Suprapubic skin (tissue), 4 donors: ENCODE data around the gene LRMDA. TPM values are rescaled to one million over a fixed set of nuclear protein-coding genes. Genes with fewer than 3 reads are reported as not detected.

Experiments used
- DNase-seq, 2 donors: peaks; one replicate each; pipeline ENCODE4 v3.0.0-alpha.2; 2019; ENCODE audit warnings: low spot score in 2 of 2
- H3K27ac ChIP-seq: fragments of 200-600 bp; sonication (generic); one replicate; pipeline ENCODE4 v1.5.1; 2019
- H3K27me3 ChIP-seq: fragments of 200-600 bp; sonication (generic); one replicate; pipeline ENCODE4 v1.5.1; 2019
- H3K36me3 ChIP-seq: fragments of 200-600 bp; sonication (generic); one replicate; pipeline ENCODE4 v1.5.1; 2019
- H3K4me1 ChIP-seq: fragments of 200-600 bp; sonication (generic); one replicate; pipeline ENCODE4 v1.5.1; 2019
- H3K4me3 ChIP-seq: fragments of 200-600 bp; sonication (generic); one replicate; pipeline ENCODE4 v1.5.1; 2019; ENCODE audit warnings: mild to moderate bottlenecking
- H3K9me3 ChIP-seq: fragments of 200-600 bp; sonication (generic); one replicate; pipeline ENCODE4 v1.5.1; 2019
- EP300 ChIP-seq: sonication (generic); formaldehyde crosslinking; IDR thresholded peaks from one replicate; pipeline ENCODE4 v1.6.1; 2017; ENCODE audit warnings: antibody characterized with exemption
- POLR2A ChIP-seq, 2 donors: fragments of 450-650 bp; IDR thresholded peaks; one replicate each; pipeline ENCODE4 v1.6.1; 2017; ENCODE audit warnings: antibody characterized with exemption in 2 of 2, mild to moderate bottlenecking in 2 of 2, moderate library complexity in 2 of 2
- POLR2AphosphoS5 ChIP-seq, 3 donors: sonication (generic); formaldehyde crosslinking; IDR thresholded peaks; one replicate each; pipeline ENCODE4 v1.6.1; 2017; ENCODE audit warnings: antibody characterized with exemption in 3 of 3
- WGBS: methylation state at CpG from one replicate; pipeline ENCODE4 v1.1.5; 2018; 5-methylcytosine and 5-hydroxymethylcytosine counted together
- total RNA-seq, 4 donors: library from RNA; depleted of rRNA; stranded (reverse); fragments of >200 nt; gene quantifications; one replicate each; pipeline ENCODE4 v1.1.0, GENCODE V29; 2016
- TF ChIP-seq, protein P1 (sequence below), 2 donors: fragments of 200-600 bp in 1 of 2; fragments of 450-650 bp in 1 of 2; sonication (generic) in 1 of 2; IDR thresholded peaks; one replicate each; pipeline ENCODE4 v1.5.1; 2016 to 2019; ENCODE audit warnings: antibody characterized with exemption in 2 of 2, mild to moderate bottlenecking in 1 of 2, moderate library complexity in 1 of 2

The LRMDA gene
- total RNA-seq, 4 donors from 2014 or later, result 0.10 to 2.9 (median 1.9) TPM; not detected in 1

GRCh38 chr10:75460059-75460458 lies 28.6 kb downstream of the LRMDA start:
- TF ChIP-seq POLR2AphosphoS5 (IDR thresholded peaks at IDR 0.05) (no peak), EP300 (no peak), POLR2A (IDR thresholded peaks at IDR 0.05) (no peak)
- TF ChIP-seq, protein P1, sequence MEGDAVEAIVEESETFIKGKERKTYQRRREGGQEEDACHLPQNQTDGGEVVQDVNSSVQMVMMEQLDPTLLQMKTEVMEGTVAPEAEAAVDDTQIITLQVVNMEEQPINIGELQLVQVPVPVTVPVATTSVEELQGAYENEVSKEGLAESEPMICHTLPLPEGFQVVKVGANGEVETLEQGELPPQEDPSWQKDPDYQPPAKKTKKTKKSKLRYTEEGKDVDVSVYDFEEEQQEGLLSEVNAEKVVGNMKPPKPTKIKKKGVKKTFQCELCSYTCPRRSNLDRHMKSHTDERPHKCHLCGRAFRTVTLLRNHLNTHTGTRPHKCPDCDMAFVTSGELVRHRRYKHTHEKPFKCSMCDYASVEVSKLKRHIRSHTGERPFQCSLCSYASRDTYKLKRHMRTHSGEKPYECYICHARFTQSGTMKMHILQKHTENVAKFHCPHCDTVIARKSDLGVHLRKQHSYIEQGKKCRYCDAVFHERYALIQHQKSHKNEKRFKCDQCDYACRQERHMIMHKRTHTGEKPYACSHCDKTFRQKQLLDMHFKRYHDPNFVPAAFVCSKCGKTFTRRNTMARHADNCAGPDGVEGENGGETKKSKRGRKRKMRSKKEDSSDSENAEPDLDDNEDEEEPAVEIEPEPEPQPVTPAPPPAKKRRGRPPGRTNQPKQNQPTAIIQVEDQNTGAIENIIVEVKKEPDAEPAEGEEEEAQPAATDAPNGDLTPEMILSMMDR (IDR thresholded peaks at IDR 0.05), result no peak
- DNase-seq, result no peak
- Histone ChIP-seq H3K4me3 (no peak overlapping the region), H3K9me3 (no peaks in the 10 kb centered on the region), H3K27ac (no peak overlapping the region), H3K27me3 (no peaks in the 10 kb centered on the region), H3K4me1 (peaks cover 3% of the 10 kb centered on the region), H3K36me3 (no peaks in the 10 kb centered on the region)
- WGBS, result 98% methylated on average over 1 of the region's 1 CpG

DNA sequence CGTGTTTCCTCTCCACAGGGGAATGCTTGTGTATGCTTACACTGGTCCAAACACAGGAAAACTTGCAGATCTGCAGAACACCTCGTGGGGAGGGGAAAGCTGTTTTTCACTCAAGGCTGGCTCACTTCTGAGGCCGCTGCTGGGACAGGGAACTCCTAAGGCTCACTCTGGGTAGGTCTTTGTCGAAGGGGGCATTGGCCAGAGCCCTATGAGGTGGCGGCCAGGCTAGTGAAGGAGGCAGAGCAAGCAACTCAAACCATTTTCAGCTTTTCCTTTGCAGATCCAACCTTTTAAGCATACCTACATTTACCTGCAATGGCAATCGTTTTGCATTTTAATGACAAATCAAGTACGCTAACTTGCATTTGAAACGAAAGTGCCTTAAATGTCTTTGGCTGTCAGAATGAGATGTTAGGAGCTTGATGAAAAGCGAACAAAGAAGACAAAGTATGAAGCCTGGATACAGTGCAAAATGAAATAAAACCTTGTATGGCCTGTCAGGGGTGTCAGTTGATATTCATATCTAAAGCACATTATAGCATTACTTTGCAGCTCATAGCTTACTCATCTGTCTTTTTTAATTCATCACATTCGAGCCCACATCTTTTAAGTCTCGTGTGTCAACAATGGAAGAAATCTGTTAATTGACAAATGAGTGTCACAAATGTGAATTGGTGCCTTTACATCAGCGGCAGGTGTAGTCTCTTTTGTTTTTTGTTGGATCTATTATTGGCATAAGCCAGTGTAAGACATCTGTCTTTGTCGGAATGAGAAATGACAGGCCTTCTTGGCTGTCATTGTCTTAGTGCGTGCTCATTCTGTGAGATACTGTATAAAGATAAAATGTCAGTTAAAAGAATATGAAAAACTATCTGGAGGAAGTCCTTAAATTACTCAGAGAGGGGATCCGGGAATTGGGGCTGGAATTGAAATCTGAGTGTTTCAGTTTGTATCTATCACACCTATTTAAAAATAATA lies 30.5 kb downstream of the LRMDA start:
- 82% methylated on average over 15 of the region's 15 CpGs for WGBS
- Histone ChIP-seq H3K27me3 (no peaks in the 10 kb centered on the region), H3K27ac (no peak overlapping the region), H3K4me1 (peaks cover 7% of the 10 kb centered on the region), H3K36me3 (no peaks in the 10 kb centered on the region), H3K9me3 (no peaks in the 10 kb centered on the region), H3K4me3 (no peak overlapping the region)
- TF ChIP-seq, protein P1 (IDR thresholded peaks at IDR 0.05), result no peak
- no peak for TF ChIP-seq POLR2AphosphoS5 (IDR thresholded peaks at IDR 0.05)
- TF ChIP-seq POLR2A (IDR thresholded peaks at IDR 0.05), result no peak
- no peak for TF ChIP-seq EP300
- DNase-seq, result no peak

DNA sequence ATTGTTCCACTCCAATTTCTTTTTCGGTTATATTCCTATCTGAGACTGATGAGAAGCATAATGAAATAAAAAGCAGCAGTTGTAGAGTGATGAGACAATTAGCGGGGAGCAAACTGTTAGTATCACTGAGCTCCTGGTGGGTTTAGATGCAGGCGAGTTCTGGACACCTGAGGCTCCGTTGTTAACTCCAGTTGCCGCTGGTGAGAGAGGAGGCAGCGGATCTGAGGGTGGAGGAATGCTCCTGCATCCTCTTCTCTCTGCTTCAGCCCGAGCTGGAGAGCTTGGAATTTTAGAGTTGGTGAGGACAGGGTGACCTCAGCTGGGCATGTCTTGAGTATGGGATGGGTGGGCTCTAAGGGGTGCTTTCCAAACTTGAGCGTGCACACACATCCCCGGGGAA lies 31.4 kb downstream of the LRMDA start:
- WGBS, result 95% methylated on average over 9 of the region's 9 CpGs
- H3K4me3 ChIP-seq, result no peak overlapping the region
- no peaks in the 10 kb centered on the region for H3K27me3 ChIP-seq
- H3K27ac ChIP-seq, result no peak overlapping the region
- H3K4me1 ChIP-seq, result peaks cover 7% of the 10 kb centered on the region
- no peak for DNase-seq
- H3K36me3 ChIP-seq, result no peaks in the 10 kb centered on the region
- H3K9me3 ChIP-seq, result no peaks in the 10 kb centered on the region
- no peak for TF ChIP-seq POLR2AphosphoS5 (IDR thresholded peaks at IDR 0.05)
- no peak for TF ChIP-seq POLR2A (IDR thresholded peaks at IDR 0.05)
- no peak for TF ChIP-seq EP300
- TF ChIP-seq, protein P1 (IDR thresholded peaks at IDR 0.05), result no peak

DNA sequence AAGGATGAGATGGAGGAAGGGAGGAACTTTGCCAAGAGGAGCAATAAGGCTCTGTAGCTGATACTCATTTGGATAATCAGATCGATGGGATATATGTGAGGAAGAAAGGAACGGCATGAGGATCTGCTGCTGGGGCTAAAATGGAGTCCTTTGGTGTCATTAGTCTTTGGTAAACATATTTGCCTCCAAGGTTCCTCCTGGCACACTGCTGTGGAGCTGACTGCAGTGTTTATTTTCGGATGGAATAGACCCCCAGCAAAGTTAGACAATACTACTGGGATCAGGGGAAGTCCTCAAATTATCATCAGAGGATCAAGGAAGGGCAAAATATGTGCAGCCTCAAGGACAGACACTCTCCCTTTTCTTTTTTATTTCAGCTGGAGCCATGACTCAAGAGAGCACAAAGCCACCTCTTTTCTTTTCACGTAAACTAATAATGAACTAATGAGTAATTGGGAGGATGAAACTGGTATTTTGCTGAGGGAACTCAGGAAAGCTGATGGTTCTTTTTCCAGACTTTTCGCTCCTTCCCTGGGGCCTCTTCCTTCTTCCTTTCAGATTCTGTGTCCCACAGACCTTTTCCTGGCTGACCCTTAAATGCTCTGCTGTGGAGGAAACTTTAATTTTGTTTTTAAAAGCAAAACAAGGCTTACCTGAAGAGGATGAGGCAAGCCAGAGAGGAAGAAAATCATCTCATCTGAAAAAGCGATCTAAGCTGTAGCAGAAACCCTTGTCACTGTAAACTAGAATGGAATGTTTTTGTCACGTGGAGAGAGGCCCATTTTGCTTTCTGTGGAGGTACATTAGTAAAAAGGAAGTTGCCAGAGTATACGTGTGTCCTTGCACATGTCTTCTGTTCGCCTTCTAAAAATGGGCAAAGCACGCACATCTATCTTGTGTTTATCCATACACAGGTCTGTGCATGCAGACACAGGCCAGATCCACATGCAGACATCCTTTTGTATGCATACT lies 33.3 kb downstream of the LRMDA start:
- Histone ChIP-seq H3K36me3 (no peaks in the 10 kb centered on the region), H3K9me3 (no peaks in the 10 kb centered on the region), H3K27ac (no peak overlapping the region), H3K4me3 (no peak overlapping the region), H3K4me1 (peaks cover 23% of the 10 kb centered on the region), H3K27me3 (no peaks in the 10 kb centered on the region)
- no peak for DNase-seq
- 67% methylated on average over 10 of the region's 10 CpGs for whole genome bisulfite sequencing
- TF ChIP-seq POLR2AphosphoS5 (IDR thresholded peaks at IDR 0.05) (no peak), EP300 (no peak)

- Histone ChIP-seq H3K4me3 (no peak overlapping the region), H3K9me3 (no peaks in the 10 kb centered on the region), H3K27me3 (no peaks in the 10 kb centered on the region), H3K36me3 (no peaks in the 10 kb centered on the region), H3K27ac (no peak overlapping the region), H3K4me1 (peaks cover 29% of the 10 kb centered on the region)
- no peak for DNase-seq
- 70% methylated on average over 6 of the region's 6 CpGs for WGBS
- TF ChIP-seq, protein P1 (IDR thresholded peaks at IDR 0.05), result no peak
- TF ChIP-seq POLR2A (IDR thresholded peaks at IDR 0.05) (no peak), POLR2AphosphoS5 (IDR thresholded peaks at IDR 0.05) (no peak), EP300 (no peak)
Measured at GRCh38 chr10:75465450-75465827, 34.0 kb downstream of the LRMDA start.
